NCI-H2107 treated with DMSO at 0.1 percent for 48 hours (cell line): Measurements from ENCODE around the gene LRP6.
"Not testable (repeated sequence)": the region's sequence is repeated elsewhere in the genome, so short reads cannot be mapped to it uniquely, and the experiment has no call there.

ENCODE experiments used
- DNase-seq: peaks from one replicate; lab custom pipeline; 2025; ENCODE audit not compliant: unreplicated experiment; lab: John Stamatoyannopoulos, UW

The LRP6 gene

GRCh38 chr12:12127304-12127703 lies 139.5 kb downstream of the LRP6 start:
- no peak for DNase-seq

- DNase-seq: no peak
Measured at GRCh38 chr12:12126551-12126950, 140.3 kb downstream of the LRP6 start.

- no peak for DNase-seq
Measured at GRCh38 chr12:12123036-12123604, 143.7 kb downstream of the LRP6 start.

- DNase-seq: no peak
Measured at GRCh38 chr12:12121061-12121460, 145.8 kb downstream of the LRP6 start.

GRCh38 chr12:12116677-12117076 lies 150.2 kb downstream of the LRP6 start:
- DNase-seq: no peak

- DNase-seq: no peak
Measured at GRCh38 chr12:12115514-12115913, 151.3 kb downstream of the LRP6 start.

- DNase-seq: not testable (repeated sequence)
Measured at GRCh38 chr12:12110923-12111555, 155.8 kb downstream of the LRP6 start.

GRCh38 chr12:12108441-12109058 lies 158.3 kb downstream of the LRP6 start:
- no peak for DNase-seq

- no peak for DNase-seq
Measured at GRCh38 chr12:12107678-12108077, 159.2 kb downstream of the LRP6 start.

- no peak for DNase-seq
Measured at GRCh38 chr12:12099102-12099501, 167.7 kb downstream of the LRP6 start.

GRCh38 chr12:12098691-12099015 lies 168.2 kb downstream of the LRP6 start:
- no peak for DNase-seq

- DNase-seq: no peak
Measured at GRCh38 chr12:12097891-12098690, 168.8 kb downstream of the LRP6 start.

GRCh38 chr12:12095021-12095420 lies 171.8 kb downstream of the LRP6 start:
- no peak for DNase-seq

GRCh38 chr12:12094481-12094880 lies 172.4 kb downstream of the LRP6 start:
- DNase-seq: no peak

GRCh38 chr12:12091977-12092663 lies 174.7 kb downstream of the LRP6 start:
- DNase-seq: peak; percentile 69

GRCh38 chr12:12091071-12091470 lies 175.8 kb downstream of the LRP6 start:
- DNase-seq: no peak

GRCh38 chr12:12088761-12089160 lies 178.1 kb downstream of the LRP6 start:
- DNase-seq: no peak

- DNase-seq: no peak
Measured at GRCh38 chr12:12088147-12088546, 178.7 kb downstream of the LRP6 start.

- DNase-seq: no peak
Measured at GRCh38 chr12:12087693-12088034, 179.2 kb downstream of the LRP6 start.

GRCh38 chr12:12086973-12087692 lies 179.7 kb downstream of the LRP6 start:
- DNase-seq: no peak

- no peak for DNase-seq
Measured at GRCh38 chr12:12086362-12086761, 180.5 kb downstream of the LRP6 start.
